Tibial nerve (tissue), 4 donors: ENCODE measurements around the gene STK16.

Source experiments
- CTCF ChIP-seq, 5 experiments: fragments of 200-600 bp in 3 of 5; fragments of 450-650 bp in 2 of 5; sonication (generic) in 3 of 5; IDR thresholded peaks; one replicate each; pipeline ENCODE4 v1.5.1; 2016 to 2019; ENCODE audit warnings: antibody characterized with exemption in 5 of 5, mild to moderate bottlenecking in 3 of 5, moderate library complexity in 2 of 5
- EP300 ChIP-seq, 2 donors: sonication (generic); formaldehyde crosslinking; IDR thresholded peaks; one replicate each; pipeline ENCODE4 v1.6.1; 2017; ENCODE audit warnings: antibody characterized with exemption in 2 of 2, mild to moderate bottlenecking in 1 of 2
- POLR2A ChIP-seq, 2 donors: fragments of 450-650 bp; IDR thresholded peaks; one replicate each; pipeline ENCODE4 v1.6.1; 2017; ENCODE audit warnings: antibody characterized with exemption in 2 of 2, mild to moderate bottlenecking in 2 of 2, moderate library complexity in 2 of 2

- TF ChIP-seq CTCF (IDR thresholded peaks at IDR 0.05) (no peak), POLR2A (IDR thresholded peaks at IDR 0.05) (no peak), EP300 (IDR thresholded peaks at IDR 0.05) (no peak)
Measured at GRCh38 chr2:219279916-219280516, 34.7 kb downstream of the STK16 start.
